Mammary epithelial cell (primary cell): Measurements from ENCODE around the gene CD47.

Experiments used
- EZH2 ChIP-seq: IDR thresholded peaks from 2 replicates; pipeline ENCODE4 v1.6.1; 2012; ENCODE audit warnings: low read length, inconsistent platforms, borderline replicate concordance
- TF ChIP-seq, protein P1 (sequence below), 2 donors: IDR thresholded peaks in 1 of 2; conservative IDR thresholded peaks in 1 of 2; 2 replicates each; pipeline ENCODE4 v1.5.1; 2011 to 2012; ENCODE audit warnings: inconsistent platforms in 2 of 2, low read length in 2 of 2, mild to moderate bottlenecking in 2 of 2, control low read depth in 1 of 2, low read depth in 1 of 2; ENCODE audit not compliant: insufficient read depth in 1 of 2; ENCODE audit errors: extremely low read depth in 1 of 2

DNA sequence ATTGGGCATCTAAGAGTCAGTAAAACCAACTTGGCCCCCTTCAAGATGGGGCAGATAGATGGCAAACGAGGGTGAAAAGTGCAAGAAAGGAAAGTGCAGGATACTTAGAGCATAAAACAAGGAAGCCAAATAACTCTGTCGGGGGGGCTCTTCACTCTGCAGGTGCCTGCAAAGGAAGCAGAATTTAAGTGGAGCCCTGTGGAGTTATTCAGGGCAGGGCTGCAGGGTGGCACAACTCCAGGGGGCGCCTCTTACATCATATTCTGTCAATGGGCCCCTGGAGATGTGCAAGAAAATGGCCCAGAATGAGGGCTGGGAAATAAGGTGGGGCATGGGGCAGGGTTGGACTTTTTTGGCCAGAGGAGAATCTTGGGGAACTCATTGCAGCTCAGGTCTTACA is 69.7 kb downstream of the CD47 start:
- TF ChIP-seq EZH2: no peak
- TF ChIP-seq, protein P1, sequence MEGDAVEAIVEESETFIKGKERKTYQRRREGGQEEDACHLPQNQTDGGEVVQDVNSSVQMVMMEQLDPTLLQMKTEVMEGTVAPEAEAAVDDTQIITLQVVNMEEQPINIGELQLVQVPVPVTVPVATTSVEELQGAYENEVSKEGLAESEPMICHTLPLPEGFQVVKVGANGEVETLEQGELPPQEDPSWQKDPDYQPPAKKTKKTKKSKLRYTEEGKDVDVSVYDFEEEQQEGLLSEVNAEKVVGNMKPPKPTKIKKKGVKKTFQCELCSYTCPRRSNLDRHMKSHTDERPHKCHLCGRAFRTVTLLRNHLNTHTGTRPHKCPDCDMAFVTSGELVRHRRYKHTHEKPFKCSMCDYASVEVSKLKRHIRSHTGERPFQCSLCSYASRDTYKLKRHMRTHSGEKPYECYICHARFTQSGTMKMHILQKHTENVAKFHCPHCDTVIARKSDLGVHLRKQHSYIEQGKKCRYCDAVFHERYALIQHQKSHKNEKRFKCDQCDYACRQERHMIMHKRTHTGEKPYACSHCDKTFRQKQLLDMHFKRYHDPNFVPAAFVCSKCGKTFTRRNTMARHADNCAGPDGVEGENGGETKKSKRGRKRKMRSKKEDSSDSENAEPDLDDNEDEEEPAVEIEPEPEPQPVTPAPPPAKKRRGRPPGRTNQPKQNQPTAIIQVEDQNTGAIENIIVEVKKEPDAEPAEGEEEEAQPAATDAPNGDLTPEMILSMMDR (conservative IDR thresholded peaks at IDR 0.05 in 1 of 2, IDR thresholded peaks at IDR 0.05 in 1 of 2; ENCODE audit: extremely low read depth in 1 of 2, insufficient read depth in 1 of 2, low read depth in 1 of 2, low read length in 2 of 2): no peak
